ENCODE measurements around the gene TPSB2.

DNA sequence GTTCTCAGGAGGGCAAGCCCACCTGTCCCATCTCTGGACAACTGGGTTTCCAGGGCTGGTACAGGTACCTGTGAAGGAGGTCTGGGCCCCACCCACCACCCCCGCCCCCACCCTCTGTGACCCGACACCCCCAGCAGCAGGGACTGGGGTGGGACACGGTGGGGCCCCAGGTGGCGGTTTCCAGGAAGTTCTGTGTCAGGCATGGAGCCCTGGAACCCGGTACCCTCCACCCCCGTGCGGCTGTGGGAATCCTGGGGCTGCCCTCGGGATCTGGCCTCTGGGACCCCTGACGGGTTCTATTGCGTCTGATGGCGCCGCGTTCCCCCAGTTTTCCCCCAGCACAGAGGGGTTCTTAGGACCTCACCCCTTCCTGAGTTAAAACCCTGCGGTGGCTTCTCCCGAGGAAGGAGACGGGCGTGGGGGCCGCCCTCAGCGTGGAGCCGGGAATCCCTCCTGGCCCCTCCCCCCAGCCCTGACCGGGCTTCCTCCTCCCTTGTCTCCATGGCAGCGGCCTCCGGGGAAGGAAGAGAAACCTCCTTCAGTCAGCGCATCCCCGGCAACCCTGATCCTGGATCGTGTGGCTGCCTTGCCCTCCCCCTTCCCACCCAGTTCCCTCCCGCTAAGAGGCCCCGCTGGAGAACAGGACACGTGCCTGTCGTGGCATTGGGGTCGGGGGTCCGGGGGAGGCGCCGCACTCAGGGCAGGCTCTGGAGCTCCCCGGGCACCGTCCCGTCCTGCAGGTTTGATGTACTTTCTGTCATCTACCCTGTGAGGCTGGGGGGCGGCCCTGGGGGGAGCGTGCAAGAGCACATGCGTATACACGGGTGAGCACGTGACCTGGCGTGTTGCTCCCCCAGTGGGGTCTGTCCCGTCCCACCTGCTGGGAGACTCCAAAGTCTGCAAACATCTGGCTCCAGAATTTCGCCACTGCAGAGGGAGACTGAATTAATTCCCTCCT, 46.8 kb downstream of the TPSB2 start:
- no peak for TF ChIP-seq TCF4 (CRISPR knock-in tag; IDR thresholded peaks at IDR 0.05; ENCODE audit: borderline replicate concordance)
- TF ChIP-seq PPARA (CRISPR knock-in tag; IDR thresholded peaks at IDR 0.05; ENCODE audit: borderline replicate concordance), result no peak
- no peak for TF ChIP-seq PATZ1 (CRISPR knock-in tag; IDR thresholded peaks at IDR 0.05; ENCODE audit: borderline replicate concordance)
- no peak for TF ChIP-seq ISL1 (CRISPR knock-in tag; IDR thresholded peaks at IDR 0.05)
- TF ChIP-seq BACH2 (CRISPR knock-in tag; IDR thresholded peaks at IDR 0.05; ENCODE audit: borderline replicate concordance), result no peak
- no peak for TF ChIP-seq CREB5 (CRISPR knock-in tag; IDR thresholded peaks at IDR 0.05; ENCODE audit: low read depth)
- no peak for TF ChIP-seq ARNTL (CRISPR knock-in tag; IDR thresholded peaks at IDR 0.05; ENCODE audit: borderline replicate concordance, low read depth)
- no peak for TF ChIP-seq POU6F1 (CRISPR knock-in tag; IDR thresholded peaks at IDR 0.05; ENCODE audit: borderline replicate concordance, low read depth)
- no peak for TF ChIP-seq ZFP3 (CRISPR knock-in tag; IDR thresholded peaks at IDR 0.05)
- no peak for TF ChIP-seq CSDC2 (CRISPR knock-in tag; IDR thresholded peaks at IDR 0.05)
- no peak for TF ChIP-seq ZNF70 (CRISPR knock-in tag; IDR thresholded peaks at IDR 0.05)
- TF ChIP-seq GLIS3 (CRISPR knock-in tag; IDR thresholded peaks at IDR 0.05), result no peak

Measured in SK-N-SH treated with all-trans-retinoic acid at 6 μM for 48 hours (cell line).